ENCODE measurements around the gene SLC1A2. TPM values are rescaled to one million over a fixed set of nuclear protein-coding genes. Genes with fewer than 3 reads are reported as not detected.
A peak's percentile ranks its signal among the peaks of the same experiment; 100 is the strongest.

Gene SLC1A2
- total RNA-seq, 4 donors from 2014 or later: 0.05 to 1.2 (median 0.54) TPM

GRCh38 chr11:35424157-35424940, 5.0 kb upstream of the SLC1A2 start:
- TF ChIP-seq, protein P1, sequence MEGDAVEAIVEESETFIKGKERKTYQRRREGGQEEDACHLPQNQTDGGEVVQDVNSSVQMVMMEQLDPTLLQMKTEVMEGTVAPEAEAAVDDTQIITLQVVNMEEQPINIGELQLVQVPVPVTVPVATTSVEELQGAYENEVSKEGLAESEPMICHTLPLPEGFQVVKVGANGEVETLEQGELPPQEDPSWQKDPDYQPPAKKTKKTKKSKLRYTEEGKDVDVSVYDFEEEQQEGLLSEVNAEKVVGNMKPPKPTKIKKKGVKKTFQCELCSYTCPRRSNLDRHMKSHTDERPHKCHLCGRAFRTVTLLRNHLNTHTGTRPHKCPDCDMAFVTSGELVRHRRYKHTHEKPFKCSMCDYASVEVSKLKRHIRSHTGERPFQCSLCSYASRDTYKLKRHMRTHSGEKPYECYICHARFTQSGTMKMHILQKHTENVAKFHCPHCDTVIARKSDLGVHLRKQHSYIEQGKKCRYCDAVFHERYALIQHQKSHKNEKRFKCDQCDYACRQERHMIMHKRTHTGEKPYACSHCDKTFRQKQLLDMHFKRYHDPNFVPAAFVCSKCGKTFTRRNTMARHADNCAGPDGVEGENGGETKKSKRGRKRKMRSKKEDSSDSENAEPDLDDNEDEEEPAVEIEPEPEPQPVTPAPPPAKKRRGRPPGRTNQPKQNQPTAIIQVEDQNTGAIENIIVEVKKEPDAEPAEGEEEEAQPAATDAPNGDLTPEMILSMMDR (IDR thresholded peaks at IDR 0.05): no peak
- TF ChIP-seq POLR2A (IDR thresholded peaks at IDR 0.05): no peak
- Histone ChIP-seq H3K27ac (no peak overlapping the region), H3K36me3 (no peaks in the 10 kb centered on the region), H3K27me3 (no peaks in the 10 kb centered on the region), H3K4me1 (peaks cover 32 to 38% of the 10 kb centered on the region in 2 donors), H3K9me3 (no peaks in the 10 kb centered on the region), H3K4me3 (replicated peaks in 1 of 3) (no peak overlapping the region)
- intact Hi-C loops (cut with DNase I): no loop called here
- no peak for DNase-seq
- 65 to 71% methylated on average over 4 of the region's 4 CpGs for WGBS, 2 donors

DNA sequence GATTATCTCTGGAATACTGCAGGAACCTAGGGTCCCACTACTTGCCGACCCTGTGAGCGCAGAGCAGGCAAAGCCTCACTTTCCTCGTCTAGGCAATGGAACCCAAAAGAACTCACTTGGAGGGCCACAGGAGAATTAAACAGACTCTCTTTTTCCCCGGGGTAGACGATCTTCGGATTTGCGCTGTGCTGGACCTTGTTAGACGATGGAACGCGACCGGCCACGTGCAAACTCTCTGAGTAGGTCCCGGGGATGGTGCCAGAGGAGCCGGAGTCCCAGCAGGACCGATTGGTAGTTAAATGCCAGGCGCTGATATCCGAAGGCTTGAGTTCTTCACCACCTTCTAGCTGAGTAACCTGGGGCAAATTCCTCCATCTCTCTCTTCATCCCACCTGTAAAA, 1.0 kb upstream of the SLC1A2 start:
- H3K4me3 ChIP-seq (replicated peaks in 1 of 3): peak overlapping the region in 1 of 3 donors; percentile 32
- no peaks in the 10 kb centered on the region for H3K36me3 ChIP-seq
- TF ChIP-seq, protein P1 (IDR thresholded peaks at IDR 0.05): no peak
- no peak for TF ChIP-seq POLR2A (IDR thresholded peaks at IDR 0.05)
- intact Hi-C loops (cut with DNase I): no loop called here
- H3K4me1 ChIP-seq: peaks cover 7 to 27% of the 10 kb centered on the region in 2 donors
- H3K9me3 ChIP-seq: no peaks in the 10 kb centered on the region
- no peaks in the 10 kb centered on the region for H3K27me3 ChIP-seq
- H3K27ac ChIP-seq: no peak overlapping the region
- DNase-seq: peak; percentile 59 to 69
- WGBS, 2 donors: 17 to 29% methylated on average over 17 of the region's 17 CpGs

DNA sequence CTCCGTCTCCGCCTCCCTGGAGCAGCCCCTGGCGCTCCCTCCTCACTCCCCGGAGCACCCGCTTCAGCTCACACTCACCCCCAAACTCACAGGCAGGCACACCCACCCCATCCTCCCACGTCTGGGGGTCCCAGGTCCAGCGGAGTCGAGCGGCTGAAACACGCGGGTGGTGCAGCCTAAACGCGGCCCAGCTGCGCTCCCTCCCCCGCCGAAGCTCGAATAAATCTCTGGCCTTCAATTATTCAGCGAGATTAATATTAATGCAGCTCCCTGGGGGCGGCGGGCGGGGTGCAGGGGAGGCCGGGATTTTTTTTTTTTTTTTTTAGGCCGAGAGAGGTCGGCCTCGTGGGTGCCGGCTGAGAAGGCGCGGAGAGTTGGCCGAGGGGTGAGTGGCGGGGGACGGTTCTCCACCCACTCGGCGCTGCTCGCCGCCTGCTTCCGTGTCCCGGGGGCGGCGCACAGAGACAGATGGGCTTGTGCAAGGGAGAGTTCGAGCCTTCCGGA, 524 bp upstream of the SLC1A2 start:
- intact Hi-C loops (cut with DNase I): no loop called here
- TF ChIP-seq, protein P1 (IDR thresholded peaks at IDR 0.05): no peak
- TF ChIP-seq POLR2A (IDR thresholded peaks at IDR 0.05): no peak
- no peaks in the 10 kb centered on the region for H3K36me3 ChIP-seq
- WGBS, 2 donors: 2% methylated on average over 20 to 27 of the region's 41 CpGs
- peak overlapping the region in 1 of 3 donors; percentile 32 for H3K4me3 ChIP-seq (replicated peaks in 1 of 3)
- DNase-seq: no peak
- H3K27ac ChIP-seq: no peak overlapping the region
- H3K27me3 ChIP-seq: no peaks in the 10 kb centered on the region
- H3K9me3 ChIP-seq: no peaks in the 10 kb centered on the region
- peaks cover 6 to 26% of the 10 kb centered on the region in 2 donors for H3K4me1 ChIP-seq

DNA sequence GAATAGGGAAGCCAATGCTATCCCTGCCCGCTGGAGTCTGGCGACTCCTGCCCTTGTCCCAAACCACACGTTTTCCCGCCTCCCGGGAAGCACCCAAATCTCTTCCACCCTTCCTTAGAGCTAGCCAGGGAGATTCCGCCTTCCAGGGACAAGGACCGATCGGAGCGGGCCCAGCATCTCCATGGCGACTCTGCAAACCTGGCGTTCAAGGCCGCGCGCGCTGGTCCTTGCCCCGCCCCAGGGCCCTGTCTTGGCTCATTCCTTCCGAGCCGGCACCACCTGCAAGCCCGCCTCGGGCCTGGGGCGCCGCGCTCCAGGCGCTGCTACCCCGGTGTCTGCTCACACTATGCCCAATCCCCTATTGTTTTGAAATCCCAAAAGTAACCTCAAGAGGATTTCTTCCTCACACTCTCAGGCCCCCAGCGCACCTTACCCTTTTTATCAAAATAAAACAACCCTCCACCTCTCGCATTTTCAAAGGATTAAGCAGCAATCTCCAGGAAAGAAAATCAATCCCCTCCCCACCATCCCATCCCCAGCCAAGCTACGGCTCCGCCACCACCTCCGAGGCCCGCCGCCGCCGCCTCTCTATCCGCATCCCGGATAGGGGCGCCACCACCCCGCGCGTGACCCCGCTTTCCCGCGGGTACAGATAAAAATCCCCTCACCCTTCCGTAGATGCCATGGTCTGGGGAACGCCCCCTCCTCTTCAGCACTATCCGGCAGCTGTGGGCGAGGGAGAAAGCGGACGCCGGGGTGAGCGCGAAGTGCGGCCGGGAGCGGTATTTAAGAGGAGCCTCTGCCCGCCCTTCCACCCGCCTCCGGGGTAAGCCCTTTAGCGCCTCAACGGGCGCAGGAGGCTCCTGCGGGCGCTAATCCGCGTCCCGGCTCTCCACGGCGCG, 825 bp downstream of the SLC1A2 start:
- WGBS, 2 donors: 13 to 19% methylated on average over 41 to 62 of the region's 69 CpGs
- DNase-seq: peak in 1 of 2 donors; percentile 5
- intact Hi-C loops (cut with DNase I): no loop called here
- Histone ChIP-seq H3K4me1 (peaks cover 6 to 26% of the 10 kb centered on the region in 2 donors), H3K9me3 (no peaks in the 10 kb centered on the region), H3K4me3 (replicated peaks in 1 of 3) (peak overlapping the region in 1 of 3 donors; percentile 32), H3K36me3 (no peaks in the 10 kb centered on the region), H3K27me3 (no peaks in the 10 kb centered on the region), H3K27ac (no peak overlapping the region)
- TF ChIP-seq POLR2A (IDR thresholded peaks at IDR 0.05): no peak
- TF ChIP-seq, protein P1 (IDR thresholded peaks at IDR 0.05): no peak

All from thyroid gland (tissue), 4 donors.